ENCODE data around the gene TPRN.
A peak's percentile ranks its signal among the peaks of the same experiment; 100 is the strongest.

The TPRN gene

GRCh38 chr9:137226338-137227053, 26.0 kb upstream of the TPRN start:
- DNase-seq = no peak

- no peak for DNase-seq
These were observed 25.3 kb upstream of the TPRN start for GRCh38 chr9:137225699-137226331.

- no peak for DNase-seq
These were observed 24.5 kb upstream of the TPRN start, which contains the start of gene CYSRT1 for GRCh38 chr9:137224830-137225694. CYSRT1 (plus strand) TSS chr9:137225174; CDS start chr9:137225622, 448 bp downstream.

- DNase-seq = peak; percentile 60 to 99 (median 96)
These were observed 22.8 kb upstream of the TPRN start for GRCh38 chr9:137223078-137223970.

- peak in 11 of 56 donors; percentile 13 to 63 (median 36) for DNase-seq
These were observed 21.9 kb upstream of the TPRN start, which contains the start of gene RNF208 for GRCh38 chr9:137222190-137223077. RNF208 (minus strand) TSS chr9:137222240; CDS start chr9:137221212, 1,028 bp downstream.

- peak in 1 of 56 donors; percentile 29 for DNase-seq
These were observed 21.1 kb upstream of the TPRN start for GRCh38 chr9:137221506-137222111.

- no peak for DNase-seq
These were observed 20.6 kb upstream of the TPRN start for GRCh38 chr9:137221095-137221505.

- DNase-seq = no peak
These were observed 20.0 kb upstream of the TPRN start for GRCh38 chr9:137220317-137221094.

GRCh38 chr9:137219757-137220316, 19.3 kb upstream of the TPRN start:
- DNase-seq = no peak

- no peak for DNase-seq
These were observed 18.3 kb upstream of the TPRN start for GRCh38 chr9:137218754-137219271.

GRCh38 chr9:137218212-137218753, 17.7 kb upstream of the TPRN start:
- no peak for DNase-seq

GRCh38 chr9:137217276-137218211, 17.0 kb upstream of the TPRN start:
- DNase-seq = no peak

- no peak for DNase-seq
These were observed 15.8 kb upstream of the TPRN start for GRCh38 chr9:137216188-137216965.

- no peak for DNase-seq
These were observed 14.8 kb upstream of the TPRN start for GRCh38 chr9:137215196-137215986.

- DNase-seq = no peak
These were observed 14.1 kb upstream of the TPRN start for GRCh38 chr9:137214620-137215019.
